HG03139 (cell line): ENCODE measurements around the gene ATAD1.

ENCODE experiments used
- ATAC-seq: cut with Tn5 transposase; IDR thresholded peaks from one replicate; pipeline ENCODE4 v1.9.1; 2021; ENCODE audit not compliant: unreplicated experiment

Gene ATAD1

DNA sequence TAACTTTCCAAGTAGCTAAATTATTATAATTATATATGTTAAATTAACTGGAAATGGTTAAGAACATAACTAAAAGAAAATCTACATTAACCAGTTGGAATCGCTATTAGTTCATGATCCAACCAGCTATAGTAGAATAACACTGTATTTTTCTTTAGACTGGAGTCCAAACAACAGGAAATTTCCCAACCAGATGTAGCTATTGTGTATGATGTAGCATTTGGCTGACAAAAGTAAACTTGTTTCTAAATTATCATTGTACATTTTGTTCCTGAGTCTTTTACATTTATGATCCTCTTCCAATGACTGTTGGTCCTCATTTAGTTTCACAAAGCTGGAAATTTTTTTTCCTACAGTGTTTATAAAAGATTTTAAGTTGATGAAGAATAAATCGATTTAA lies 96.2 kb downstream of the ATAD1 start:
- ATAC-seq = no peak

DNA sequence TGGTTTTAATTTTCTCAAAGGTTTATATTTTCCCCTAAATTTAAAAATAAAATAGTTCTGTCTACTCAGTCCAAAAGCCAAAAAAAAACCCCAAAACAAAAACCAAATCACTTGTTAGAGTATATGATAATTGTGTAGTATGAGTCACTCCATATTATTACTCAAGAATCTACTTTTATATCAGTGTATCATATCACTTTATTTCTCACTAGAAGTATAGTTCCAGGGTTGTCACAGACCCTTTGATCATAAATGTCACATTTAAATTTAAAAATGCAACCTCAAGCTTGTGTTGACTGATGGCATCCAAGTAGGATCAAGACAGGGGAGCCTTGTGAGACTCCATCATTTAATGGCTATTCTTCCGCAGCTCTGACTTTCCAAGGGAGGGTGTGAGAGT lies 97.4 kb downstream of the ATAD1 start:
- no peak for ATAC-seq

DNA sequence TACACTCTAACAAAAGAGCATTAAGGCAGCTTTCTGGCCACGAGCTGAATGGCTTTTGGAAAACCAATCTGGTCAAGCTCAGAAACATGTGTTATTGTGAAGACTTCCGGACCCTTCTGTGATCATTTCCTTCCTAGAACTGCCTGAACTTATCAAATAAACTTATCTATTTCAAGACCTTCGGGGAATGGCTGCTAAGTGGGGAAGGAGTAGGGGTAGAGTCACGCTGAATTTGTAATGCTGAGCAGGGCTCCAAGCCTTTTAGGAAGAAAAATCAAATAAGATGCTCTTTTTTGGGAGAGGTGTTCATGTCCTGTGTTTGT lies 101.7 kb downstream of the ATAD1 start:
- ATAC-seq = no peak

DNA sequence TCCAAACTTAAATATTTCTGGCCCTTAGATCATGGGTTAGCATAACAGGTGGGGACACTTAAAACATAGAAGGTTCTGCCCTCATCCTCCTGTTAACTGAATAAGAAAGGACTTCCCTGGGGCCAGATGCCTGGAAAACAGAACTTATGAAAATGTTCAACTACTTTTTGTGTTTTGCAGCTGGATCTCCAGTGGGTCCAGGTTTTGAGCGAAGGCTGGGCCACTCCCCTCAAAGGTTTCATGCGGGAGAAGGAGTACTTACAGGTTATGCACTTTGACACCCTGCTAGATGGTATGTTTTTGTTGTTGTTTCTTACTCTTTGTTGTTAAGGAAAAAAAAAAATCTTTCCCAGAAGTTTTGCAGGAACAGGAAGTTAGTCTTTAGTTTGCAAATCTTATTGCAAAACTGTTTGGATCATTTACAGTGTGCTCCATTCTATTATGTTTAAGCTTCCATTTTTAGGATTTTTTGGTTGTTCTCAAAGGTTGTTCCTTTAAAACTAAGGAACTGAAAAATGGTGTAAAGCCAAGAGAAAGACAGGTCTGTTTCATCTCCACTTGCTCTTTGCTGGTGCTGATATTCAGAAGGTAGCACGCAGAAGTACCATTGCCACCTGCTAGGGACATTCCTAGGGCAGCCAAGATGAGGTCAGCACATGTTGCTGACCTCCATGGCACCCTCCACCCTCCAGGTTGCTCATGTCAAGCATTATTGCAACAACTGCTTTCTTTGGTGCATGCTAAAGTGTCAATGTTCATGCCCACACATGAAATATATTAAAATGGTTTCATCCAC lies 102.3 kb downstream of the ATAD1 start:
- no peak for ATAC-seq

DNA sequence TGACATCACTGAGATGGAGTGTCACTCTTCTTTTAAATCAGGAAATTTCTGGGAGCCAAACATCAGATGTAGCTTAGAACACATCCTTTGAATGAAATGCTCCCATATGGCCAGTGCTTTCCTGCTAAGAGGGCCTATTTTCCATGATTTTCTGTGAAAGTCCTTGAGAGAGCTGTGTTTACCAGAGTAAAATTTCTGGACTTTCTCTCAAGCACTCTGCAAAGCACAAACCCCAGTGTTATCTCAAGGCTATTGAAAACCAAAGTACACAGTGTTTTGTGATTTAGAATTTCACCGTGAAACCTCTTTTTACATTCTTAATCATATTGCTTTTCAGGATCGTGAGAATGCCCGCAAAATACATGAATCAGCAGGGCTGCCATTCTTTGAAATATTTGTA lies 104.3 kb downstream of the ATAD1 start:
- ATAC-seq = no peak

DNA sequence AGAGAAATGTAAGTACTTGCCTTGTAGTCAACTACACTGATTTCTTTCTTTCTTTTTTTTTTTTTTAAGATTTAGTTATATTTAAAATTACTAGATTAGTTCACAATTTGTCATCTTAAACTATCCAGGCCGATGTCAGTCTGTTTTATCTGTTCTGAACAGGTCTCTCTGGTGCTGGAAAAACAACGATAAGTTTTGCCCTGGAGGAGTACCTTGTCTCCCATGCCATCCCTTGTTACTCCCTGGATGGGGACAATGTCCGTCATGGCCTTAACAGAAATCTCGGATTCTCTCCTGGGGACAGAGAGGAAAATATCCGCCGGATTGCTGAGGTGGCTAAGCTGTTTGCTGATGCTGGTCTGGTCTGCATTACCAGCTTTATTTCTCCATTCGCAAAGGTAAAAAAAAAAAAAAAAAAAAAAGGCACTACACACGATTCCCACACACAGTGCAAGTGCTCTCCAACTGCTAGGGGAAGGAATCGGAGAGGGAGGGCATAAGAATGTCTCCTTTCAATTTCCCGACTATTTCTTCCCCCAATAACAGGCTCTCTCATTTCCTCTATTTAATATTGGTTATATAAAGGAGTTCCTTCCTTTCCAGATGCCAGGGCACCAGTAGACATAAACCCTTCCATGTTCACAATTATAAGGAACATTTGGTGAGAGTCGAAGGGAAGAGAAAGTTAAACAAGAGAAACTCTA lies 105.0 kb downstream of the ATAD1 start:
- no peak for ATAC-seq

DNA sequence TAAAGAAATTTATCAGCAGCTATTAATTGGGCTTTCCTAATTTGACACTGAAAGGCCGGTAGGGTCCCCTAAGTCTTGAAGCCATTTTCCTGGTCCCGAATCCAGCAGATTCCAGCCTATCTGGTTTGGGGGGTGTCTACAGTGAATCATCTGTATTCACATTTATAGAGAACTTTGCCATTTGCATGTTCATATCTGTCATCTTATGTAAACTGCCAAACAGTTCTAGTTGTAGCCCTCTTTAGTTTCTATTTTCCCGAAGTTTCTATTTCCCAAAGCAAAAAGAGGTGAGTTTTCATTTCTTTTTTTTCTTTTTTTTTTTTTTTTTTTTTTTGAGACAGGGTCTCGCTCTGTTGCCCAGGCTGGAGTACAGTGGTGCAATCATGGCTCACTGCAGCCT lies 110.8 kb downstream of the ATAD1 start:
- no peak for ATAC-seq

DNA sequence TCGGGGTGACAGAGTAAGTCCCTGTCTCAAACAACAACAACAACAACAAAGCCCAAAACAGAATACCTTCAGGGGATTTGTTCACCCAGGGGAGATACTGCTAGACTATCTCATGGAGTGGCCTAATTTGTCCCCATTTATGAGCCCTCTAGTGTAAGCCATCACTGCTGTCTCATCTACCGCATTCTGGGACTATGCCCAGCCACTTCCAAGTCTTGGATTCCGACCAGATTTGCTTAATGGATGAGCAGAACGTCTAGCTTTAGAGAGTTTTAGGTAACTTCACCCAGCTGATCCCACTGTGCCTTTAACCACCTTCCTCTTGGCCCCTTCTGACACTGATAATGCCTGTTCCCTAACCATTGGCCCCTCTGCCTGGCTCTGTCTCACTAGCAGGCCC lies 111.3 kb downstream of the ATAD1 start:
- ATAC-seq = no peak

DNA sequence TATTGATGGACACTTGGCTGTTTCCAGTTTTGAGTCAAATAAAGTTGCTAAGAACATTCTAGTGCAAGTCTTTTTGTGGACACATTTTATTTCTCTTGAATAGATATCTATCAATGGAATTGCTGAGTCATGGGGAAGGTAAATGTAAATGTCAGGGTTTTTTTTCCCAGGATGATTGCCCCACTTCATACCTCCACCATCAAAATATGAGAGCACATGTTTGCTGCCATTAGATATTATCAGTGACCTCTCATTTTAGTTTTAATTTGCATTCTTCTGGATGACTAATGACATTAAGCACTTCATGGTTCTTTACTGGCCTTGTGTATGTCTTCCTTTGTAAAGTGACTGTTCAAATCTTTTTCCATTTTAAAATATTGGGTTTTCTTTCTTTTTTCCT lies 112.7 kb downstream of the ATAD1 start:
- ATAC-seq = no peak

DNA sequence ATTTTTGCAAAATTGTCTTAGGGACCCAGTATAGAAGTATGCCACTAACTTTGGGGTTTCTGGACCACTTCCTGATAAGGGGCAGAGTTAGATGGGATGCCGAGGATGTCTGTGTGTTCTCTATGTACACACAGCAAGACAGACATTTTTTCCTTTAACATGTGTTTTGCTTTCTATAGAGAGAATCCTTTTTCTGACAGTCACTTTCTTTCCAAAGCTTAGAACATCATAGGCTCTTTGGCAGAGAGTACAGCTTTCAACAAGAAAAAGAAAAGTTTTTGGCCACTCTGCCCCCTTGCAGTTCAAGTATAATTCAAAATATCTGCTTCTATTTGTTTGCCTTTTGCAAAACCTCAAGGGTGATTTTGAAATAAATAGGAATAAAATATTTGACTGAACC lies 114.3 kb downstream of the ATAD1 start:
- no peak for ATAC-seq

DNA sequence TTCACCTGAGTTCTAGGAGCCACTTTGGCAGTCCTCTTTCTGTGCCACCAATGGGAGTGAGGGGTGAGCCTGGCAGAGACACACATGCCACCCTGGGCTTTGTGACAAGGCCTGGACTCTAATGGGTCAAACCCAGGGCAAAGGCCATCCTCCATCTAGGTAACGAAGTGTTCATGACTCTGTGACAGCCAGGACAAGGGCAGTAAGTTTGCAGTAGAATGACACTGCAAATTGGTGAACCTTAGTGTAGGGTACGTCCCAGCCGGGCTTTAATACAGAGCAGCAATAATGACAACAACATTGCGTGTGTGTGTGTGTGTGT lies 115.1 kb downstream of the ATAD1 start:
- no peak for ATAC-seq

DNA sequence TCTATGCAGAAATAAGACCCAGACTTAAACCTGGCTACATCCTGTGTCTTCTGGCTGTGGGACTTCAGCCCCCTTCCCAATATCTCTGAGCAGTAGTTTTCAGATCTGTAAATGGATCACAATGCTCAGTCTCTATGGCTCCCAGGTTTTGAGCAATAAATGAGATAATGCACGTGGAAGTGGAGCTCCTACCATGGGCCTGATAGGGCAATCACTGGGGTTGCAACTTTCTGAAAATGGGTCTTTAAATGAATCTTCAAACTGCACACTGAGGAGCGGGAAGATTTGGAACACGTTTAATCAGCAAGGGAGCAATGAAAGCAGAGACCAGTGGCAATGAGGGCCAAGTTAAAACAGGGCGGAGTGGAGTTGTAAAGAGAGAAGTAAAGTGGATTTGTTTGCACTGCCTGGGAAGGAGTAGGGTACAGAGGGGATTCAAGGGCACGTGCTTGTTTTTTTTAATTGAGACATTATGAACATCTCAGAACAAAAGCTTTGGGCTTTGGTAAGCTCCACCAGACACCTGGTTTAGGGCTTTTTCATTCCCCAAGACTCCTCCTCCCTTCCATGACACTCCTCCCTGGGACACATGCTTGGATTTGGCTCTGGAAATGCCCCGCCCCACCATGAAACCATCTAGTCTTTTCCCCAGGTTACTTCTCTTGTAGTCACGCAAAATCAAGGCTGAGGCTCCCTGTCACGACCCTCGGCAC lies 115.6 kb downstream of the ATAD1 start:
- no peak for ATAC-seq
